Measurements from ENCODE around the gene NEURL1B. TPM values are rescaled to one million over a fixed set of nuclear protein-coding genes. Genes with fewer than 3 reads are reported as not detected.

NEURL1B gene
- total RNA-seq, 2 experiments from 2014 or later, result 3.0 to 3.1 TPM

DNA sequence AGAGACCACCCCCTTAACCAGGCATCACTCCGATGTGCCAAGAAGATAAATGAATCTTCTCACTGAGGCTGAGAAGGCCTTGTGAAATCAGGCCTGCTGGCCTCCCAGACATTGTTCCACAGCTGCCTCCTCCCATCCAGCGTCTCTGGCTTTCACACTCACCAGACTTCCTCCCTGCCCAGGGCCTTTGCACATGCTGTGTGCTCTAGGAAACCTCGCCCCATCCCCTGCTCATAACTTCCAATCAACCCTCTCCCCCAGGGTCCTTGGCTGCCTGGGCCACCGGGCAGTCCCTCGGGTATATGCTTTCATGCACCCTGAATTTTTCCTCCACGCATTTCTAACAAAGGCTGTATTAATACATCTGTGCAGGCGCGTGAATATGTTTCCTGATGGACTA, 71.5 kb downstream of the NEURL1B start:
- Mint-ChIP-seq H3K27me3 (peaks cover 16% of the 10 kb centered on the region), H3K27ac (no peak overlapping the region), H3K36me3 (no peaks in the 10 kb centered on the region), H3K4me3 (no peak overlapping the region), H3K4me1 (peaks cover 3% of the 10 kb centered on the region), H3K9me3 (no peaks in the 10 kb centered on the region)
- POLR2A ChIA-PET, result no interaction called here
- ATAC-seq (ENCODE audit: low read depth) (no peak), DNase-seq (no peak)

DNA sequence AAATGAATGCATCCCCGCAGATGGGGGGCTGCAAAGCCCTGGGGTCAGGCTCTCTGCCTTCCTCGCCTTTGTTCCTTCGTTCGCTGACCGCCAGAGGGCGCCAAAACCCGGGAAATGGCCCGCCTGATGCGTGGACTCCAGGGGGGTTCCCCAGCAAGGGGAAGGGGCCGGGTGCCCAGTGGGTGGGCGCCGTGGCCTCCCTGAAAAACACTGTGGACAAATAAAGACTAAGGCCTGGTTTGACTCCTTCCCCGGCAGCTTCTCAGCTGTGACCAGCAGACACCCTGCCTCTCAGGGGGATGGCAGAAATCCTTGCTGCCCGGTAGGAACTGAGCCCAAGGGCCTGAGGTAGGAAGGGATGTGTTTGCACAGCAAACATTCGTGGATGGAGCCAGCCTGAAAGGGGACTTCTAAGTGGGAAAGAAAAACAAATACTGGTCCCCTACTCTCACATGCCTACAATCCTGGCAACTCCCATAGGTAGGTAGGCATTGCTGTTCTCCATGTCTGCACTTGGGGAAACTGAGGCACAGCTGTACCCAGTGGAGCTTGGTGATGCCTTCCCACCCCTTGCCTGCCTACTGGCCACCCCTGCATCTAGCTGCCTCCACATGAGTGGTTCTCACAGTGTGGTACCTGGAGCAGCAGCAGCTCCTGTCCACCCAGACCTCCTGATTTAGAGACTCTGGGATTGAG, 72.2 kb downstream of the NEURL1B start:
- Mint-ChIP-seq H3K9me3 (no peaks in the 10 kb centered on the region), H3K27me3 (peaks cover 15% of the 10 kb centered on the region), H3K4me3 (no peak overlapping the region), H3K4me1 (peaks cover 3% of the 10 kb centered on the region), H3K27ac (no peak overlapping the region), H3K36me3 (no peaks in the 10 kb centered on the region)
- DNase-seq, result peak; percentile 83
- peak; percentile 35 for ATAC-seq (ENCODE audit: low read depth)
- POLR2A ChIA-PET, result no interaction called here

DNA sequence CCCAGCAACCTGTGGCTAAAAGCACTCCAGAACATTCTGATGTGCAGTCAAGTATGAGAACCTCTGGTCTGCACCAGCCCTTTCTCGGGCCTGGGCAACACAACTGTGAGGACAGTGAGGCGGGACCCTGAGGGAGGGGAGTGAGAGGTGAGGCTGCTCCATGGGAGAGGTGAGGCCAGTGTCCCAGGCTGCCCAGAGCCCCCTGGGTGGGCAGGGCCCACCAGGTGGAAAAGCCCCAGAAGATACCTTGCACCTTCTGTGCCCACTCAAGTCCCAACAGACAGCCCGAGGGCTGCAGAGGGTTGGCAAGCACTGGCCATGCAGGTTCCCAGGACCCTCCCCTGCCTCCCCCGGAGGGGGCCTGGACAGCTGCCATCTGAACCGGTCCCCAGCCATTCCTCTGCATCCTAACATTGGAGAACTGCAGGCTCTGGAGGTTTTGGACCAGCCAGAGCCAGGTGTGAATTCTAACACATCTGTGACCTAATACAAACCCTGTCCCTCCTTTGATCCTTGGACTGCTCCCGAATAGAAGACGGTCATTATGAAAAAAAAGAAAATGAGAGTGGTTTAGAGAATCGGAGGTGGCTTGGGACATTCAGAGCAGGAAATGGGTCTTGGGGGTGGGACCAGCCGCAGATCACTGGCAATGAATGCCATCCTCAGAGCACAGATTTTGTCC, 72.9 kb downstream of the NEURL1B start:
- H3K27me3 Mint-ChIP-seq, result peaks cover 15% of the 10 kb centered on the region
- ATAC-seq (ENCODE audit: low read depth), result no peak
- POLR2A ChIA-PET, result interaction anchor here (1.1 to 1.2 kb wide), 2 partner anchors 51 to 219 kb away, joined by 3 to 4 read pairs; no protein-coding TSS in a partner anchor
- no peak overlapping the region for H3K4me3 Mint-ChIP-seq
- no peaks in the 10 kb centered on the region for H3K36me3 Mint-ChIP-seq
- H3K27ac Mint-ChIP-seq, result no peak overlapping the region
- no peak for DNase-seq
- no peaks in the 10 kb centered on the region for H3K9me3 Mint-ChIP-seq
- peaks cover 3% of the 10 kb centered on the region for H3K4me1 Mint-ChIP-seq

DNA sequence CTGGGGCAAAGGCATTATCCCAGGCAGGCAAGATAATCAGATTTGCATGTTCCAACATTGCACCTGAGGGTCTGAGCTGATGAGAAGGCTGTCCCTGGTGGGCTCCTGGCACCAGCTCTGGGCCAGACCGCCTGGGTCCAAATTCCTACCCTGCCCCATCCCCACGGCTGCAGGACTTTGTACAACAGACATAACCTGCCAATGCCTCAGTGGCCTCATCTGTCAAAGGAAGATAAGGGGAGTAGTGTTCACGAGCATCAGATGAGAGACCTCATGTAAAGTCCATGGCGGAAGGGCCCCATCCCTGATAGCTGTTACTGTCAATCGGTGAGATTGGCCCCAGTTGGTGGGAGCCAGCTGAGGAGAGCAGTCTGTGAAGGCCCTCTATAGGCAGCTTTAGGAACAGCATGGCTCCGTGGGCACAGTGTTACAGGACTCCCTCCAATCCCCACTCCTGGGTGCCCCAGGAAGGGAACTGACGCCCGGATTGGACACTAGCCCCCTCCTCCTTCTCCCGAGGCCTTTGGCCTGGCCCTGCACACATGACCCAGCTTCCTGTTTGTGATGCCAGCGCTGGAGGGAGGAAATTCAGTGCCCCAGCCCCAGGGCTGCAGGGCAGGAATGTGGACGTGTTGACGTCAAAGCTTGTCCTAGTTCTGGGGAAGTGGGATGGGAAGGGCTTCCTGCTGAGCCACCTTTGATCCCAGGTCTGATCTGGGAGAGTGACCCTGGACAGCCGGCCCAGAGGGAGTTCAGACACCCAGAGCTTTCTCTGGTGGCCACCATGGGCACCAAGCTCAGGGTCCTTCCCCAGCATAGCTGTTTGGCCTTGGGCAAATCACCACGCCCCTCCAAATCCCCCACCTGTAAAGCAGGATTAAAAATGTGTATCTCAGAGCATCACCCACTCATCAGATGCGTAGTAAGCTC, 73.7 kb downstream of the NEURL1B start:
- POLR2A ChIA-PET, result interaction anchor here (0.5 to 1.2 kb wide), 4 partner anchors 50 to 219 kb away, joined by 3 to 12 read pairs (median 4); partner anchors contain the start of gene DUSP1

DNA sequence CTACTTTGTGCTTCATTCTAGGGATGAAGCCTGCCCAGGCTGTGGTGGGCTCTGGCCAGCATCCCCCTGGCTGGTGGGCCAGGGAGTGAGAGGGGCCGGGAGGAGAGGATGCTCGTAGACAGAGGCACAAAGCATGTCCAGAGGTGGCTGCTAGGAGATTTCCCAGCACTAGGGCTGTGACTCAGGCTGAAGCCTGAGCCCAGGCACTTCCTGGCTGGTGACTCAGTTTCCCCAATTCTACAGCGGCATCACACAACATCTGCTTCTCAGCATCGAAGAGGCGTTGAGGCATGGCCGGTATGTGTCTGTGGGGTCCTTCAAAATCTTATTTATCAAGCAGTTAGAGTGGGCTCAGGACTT, 74.3 kb downstream of the NEURL1B start:
- no peak for ATAC-seq (ENCODE audit: low read depth)
- H3K27me3 Mint-ChIP-seq, result peaks cover 14% of the 10 kb centered on the region
- H3K9me3 Mint-ChIP-seq, result no peaks in the 10 kb centered on the region
- no peak overlapping the region for H3K27ac Mint-ChIP-seq
- peaks cover 3% of the 10 kb centered on the region for H3K4me1 Mint-ChIP-seq
- no peaks in the 10 kb centered on the region for H3K36me3 Mint-ChIP-seq
- POLR2A ChIA-PET, result interaction anchor here (1.1 to 1.2 kb wide), 3 partner anchors 49 to 218 kb away, joined by 3 to 12 read pairs (median 4); partner anchors contain the start of gene DUSP1
- no peak overlapping the region for H3K4me3 Mint-ChIP-seq
- no peak for DNase-seq

More for the DNA sequence above, 73.7 kb downstream of the NEURL1B start:
- no peak overlapping the region for H3K27ac Mint-ChIP-seq
- no peaks in the 10 kb centered on the region for H3K9me3 Mint-ChIP-seq
- no peak overlapping the region for H3K4me3 Mint-ChIP-seq
- H3K36me3 Mint-ChIP-seq, result no peaks in the 10 kb centered on the region
- peaks cover 14% of the 10 kb centered on the region for H3K27me3 Mint-ChIP-seq
- ATAC-seq (ENCODE audit: low read depth) (peak; percentile 82), DNase-seq (peak; percentile 67)
- H3K4me1 Mint-ChIP-seq, result peaks cover 3% of the 10 kb centered on the region

DNA sequence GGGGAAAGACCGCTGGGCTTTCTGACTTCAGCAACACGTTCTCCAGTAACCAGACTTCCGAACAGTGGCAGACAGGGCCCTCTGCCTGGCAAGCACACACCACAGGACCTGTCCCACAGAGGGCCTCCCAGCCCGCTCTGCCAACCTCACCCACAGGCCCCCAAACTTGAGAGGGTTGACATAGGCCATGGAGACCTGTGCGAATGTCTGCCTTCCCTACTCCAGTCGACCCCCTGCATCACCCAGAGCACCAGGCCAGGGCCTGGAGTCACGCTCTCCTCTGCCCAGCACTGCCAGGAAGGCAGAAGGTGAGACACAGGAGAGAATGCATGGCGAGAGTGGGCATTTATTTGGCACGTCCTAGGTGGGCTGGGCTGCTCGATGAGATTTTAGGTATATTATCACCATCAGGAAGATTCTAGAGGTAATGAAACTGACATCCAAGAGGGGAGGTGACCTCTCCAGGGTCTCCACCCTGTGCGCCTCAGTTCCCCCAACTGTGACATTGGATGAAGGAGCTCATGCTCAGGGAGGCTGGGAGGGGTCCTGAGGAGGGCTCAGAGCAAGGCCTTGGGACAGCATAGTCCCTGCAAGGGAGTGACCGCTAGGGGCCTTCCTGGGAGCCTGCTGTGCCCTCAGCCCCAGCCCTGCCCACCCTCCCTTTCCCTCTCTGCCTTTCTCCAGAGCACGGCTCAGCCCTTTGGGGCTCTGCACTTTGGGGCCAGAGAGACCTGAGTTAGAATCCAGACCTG, 75.0 kb downstream of the NEURL1B start:
- H3K27me3 Mint-ChIP-seq, result peaks cover 14% of the 10 kb centered on the region
- H3K27ac Mint-ChIP-seq, result no peak overlapping the region
- H3K9me3 Mint-ChIP-seq, result no peaks in the 10 kb centered on the region
- peaks cover 3% of the 10 kb centered on the region for H3K4me1 Mint-ChIP-seq
- DNase-seq, result no peak
- ATAC-seq (ENCODE audit: low read depth), result no peak
- H3K4me3 Mint-ChIP-seq, result no peak overlapping the region
- no peaks in the 10 kb centered on the region for H3K36me3 Mint-ChIP-seq
- POLR2A ChIA-PET, result interaction anchor here (1.3 kb wide), 1 partner anchor 55 kb away, joined by 7 read pairs; the partner anchor contains the start of gene DUSP1

DNA sequence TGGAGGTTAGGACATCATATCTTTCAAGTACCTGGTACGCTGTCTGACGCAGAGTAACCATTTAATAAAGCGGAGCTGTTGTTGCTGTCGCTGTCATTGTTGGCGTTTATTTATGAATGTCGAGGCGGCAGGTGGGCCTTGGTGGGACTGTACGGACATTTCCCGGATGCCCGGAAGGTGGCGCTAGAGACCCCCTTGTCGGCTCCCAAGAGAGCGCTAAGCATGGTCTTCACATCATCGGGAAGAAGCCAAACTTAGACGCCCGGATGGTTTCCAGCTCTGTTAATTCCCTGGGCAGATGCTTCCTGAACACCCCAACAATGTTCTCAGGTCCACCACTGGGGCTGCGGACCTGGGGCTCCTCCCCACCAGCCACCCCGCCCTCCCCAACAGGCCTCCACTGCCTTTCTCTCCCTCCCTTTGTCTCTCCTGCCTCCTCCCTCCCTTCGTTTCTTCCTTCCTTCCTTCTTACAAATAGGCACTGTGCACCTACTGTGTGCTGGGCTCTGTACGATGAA, 75.8 kb downstream of the NEURL1B start:
- Mint-ChIP-seq H3K27ac (peak overlapping the region; percentile 34), H3K36me3 (no peaks in the 10 kb centered on the region), H3K9me3 (no peaks in the 10 kb centered on the region), H3K27me3 (peaks cover 9% of the 10 kb centered on the region), H3K4me3 (no peak overlapping the region), H3K4me1 (peaks cover 3% of the 10 kb centered on the region)
- ATAC-seq (ENCODE audit: low read depth) (peak; percentile 65), DNase-seq (peak; percentile 86)
- POLR2A ChIA-PET, result interaction anchor here (1.3 kb wide), 1 partner anchor 55 kb away, joined by 7 read pairs; the partner anchor contains the start of gene DUSP1

DNA sequence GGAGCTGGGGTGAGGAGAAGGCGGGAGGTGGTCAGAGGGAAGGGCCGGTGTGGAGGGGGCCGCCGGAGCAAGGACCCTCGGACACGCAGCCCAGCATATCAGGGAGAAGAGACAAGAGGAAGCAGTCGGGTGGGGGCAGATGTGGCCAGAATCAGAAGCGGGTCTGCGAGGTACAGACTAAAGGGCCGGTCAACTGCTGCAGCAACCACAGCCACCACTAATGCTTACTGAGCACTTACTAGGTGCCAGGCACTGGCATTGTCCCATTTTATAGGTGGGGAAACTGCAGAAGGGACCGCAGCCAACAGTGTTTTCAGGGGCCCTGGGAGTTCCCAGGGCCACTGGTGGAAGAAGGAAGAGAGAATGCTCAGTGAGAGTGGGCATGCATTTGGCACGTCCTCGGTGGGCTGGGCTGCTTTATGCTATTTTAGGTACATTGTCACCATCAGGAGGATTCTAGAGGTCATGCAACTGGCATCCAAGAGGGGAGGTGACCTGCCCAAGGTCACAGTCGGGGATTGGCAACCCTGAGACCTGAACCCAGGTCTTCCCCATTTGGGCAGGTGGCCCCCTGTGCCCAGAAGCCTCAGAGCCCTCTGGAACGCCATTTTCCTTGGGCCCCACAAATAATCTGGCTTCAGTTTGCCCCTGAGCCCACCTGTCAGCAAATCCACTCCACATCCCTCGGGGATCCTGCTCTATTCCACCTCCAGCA, 76.6 kb downstream of the NEURL1B start:
- H3K27ac Mint-ChIP-seq, result no peak overlapping the region
- H3K9me3 Mint-ChIP-seq, result no peaks in the 10 kb centered on the region
- POLR2A ChIA-PET, result no interaction called here

DNA sequence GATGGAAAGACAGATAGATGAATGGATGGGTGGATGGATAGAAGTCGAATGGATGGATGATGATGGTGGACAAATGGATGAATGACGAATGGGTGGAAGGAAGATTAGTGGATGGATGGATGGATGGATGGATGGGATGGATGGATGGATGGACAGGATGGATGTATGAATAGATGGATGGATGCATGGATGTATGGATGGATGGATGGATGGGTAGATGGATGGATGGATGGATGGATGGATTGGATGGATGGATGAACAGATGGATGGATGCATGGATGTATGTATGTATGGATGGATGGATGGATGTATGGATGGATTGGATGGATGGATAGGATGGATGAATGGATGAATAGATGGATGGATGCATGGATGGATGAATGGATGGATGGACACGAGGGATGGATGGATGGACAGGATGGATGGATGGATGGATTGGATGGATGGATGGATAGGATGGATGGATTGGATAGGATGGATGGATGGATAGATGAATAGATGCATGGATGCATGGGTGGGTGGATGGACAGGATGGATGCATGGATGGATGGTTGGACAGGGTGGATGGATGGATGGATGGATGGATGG, 77.6 kb downstream of the NEURL1B start:
- Mint-ChIP-seq H3K36me3 (no peaks in the 10 kb centered on the region), H3K4me3 (no peak overlapping the region), H3K9me3 (no peaks in the 10 kb centered on the region), H3K27me3 (peaks cover 7% of the 10 kb centered on the region), H3K27ac (no peak overlapping the region), H3K4me1 (peaks cover 3% of the 10 kb centered on the region)
- DNase-seq (no peak), ATAC-seq (ENCODE audit: low read depth) (no peak)
- POLR2A ChIA-PET, result interaction anchor here (1.7 kb wide), 1 partner anchor 52 kb away, joined by 4 read pairs; the partner anchor contains the start of gene DUSP1

More for the DNA sequence above, 76.6 kb downstream of the NEURL1B start:
- DNase-seq (no peak), ATAC-seq (ENCODE audit: low read depth) (no peak)
- Mint-ChIP-seq H3K4me3 (no peak overlapping the region), H3K36me3 (no peaks in the 10 kb centered on the region), H3K4me1 (peaks cover 3% of the 10 kb centered on the region), H3K27me3 (peaks cover 8% of the 10 kb centered on the region)

DNA sequence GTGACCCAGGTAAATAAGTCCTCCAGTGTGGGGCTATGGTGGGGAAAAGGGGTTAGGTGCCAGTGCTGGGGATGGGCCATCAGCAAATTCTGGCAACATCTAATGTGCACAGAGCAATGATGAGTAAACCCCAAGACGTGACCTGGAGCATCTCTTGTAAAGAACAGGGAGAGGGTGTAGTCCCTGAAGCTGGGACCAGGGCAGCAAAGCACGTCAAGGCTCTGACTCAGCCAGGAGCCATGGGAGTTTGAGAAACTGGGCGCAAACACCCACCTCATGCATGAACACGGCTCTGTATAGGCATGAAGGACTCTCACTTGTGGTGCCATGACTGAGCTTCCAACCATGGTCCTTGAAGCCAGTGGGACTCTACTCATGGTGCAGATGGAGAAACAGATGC, 78.1 kb downstream of the NEURL1B start:
- Mint-ChIP-seq H3K27ac (no peak overlapping the region), H3K4me3 (no peak overlapping the region), H3K27me3 (peaks cover 8% of the 10 kb centered on the region), H3K4me1 (peaks cover 3% of the 10 kb centered on the region), H3K9me3 (no peaks in the 10 kb centered on the region), H3K36me3 (no peaks in the 10 kb centered on the region)
- POLR2A ChIA-PET, result interaction anchor here (1.7 kb wide), 1 partner anchor 51 kb away, joined by 4 read pairs; the partner anchor contains the start of gene DUSP1
- DNase-seq (no peak), ATAC-seq (ENCODE audit: low read depth) (no peak)

DNA sequence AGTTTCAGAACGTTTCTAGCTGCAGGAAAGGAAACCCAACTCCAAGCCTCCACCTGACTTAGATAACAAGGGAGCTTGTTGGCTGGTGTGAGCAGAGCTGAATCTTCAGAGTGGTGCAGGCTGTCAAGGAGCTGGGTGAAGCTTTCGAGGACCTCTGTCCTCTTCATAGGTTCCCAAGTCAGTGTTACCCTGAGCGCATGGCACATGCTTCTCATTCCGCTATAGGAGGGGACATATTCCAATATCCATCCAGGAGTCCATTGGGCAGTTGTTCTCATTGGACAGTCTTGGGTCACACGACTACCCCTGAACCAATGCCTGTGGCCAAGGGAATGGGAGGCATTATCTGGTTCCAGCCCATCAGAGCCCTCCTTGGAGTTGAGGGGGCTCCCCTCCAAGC, 79.6 kb downstream of the NEURL1B start:
- H3K36me3 Mint-ChIP-seq, result no peaks in the 10 kb centered on the region
- no peaks in the 10 kb centered on the region for H3K9me3 Mint-ChIP-seq
- no peak for ATAC-seq (ENCODE audit: low read depth)
- H3K27me3 Mint-ChIP-seq, result peaks cover 8% of the 10 kb centered on the region
- POLR2A ChIA-PET, result interaction anchor here (1.1 to 1.7 kb wide), 2 partner anchors 50 to 52 kb away, joined by 3 to 4 read pairs; partner anchors contain the start of gene DUSP1
- no peak overlapping the region for H3K27ac Mint-ChIP-seq
- no peak overlapping the region for H3K4me3 Mint-ChIP-seq
- H3K4me1 Mint-ChIP-seq, result peaks cover 3% of the 10 kb centered on the region
- no peak for DNase-seq
